GM20000 (cell line): ENCODE results near the gene HGFAC.

Experiments used
- DNase-seq: peaks from one replicate; pipeline ENCODE4 v3.0.0; 2012; ENCODE audit warnings: low spot score
- TF ChIP-seq, protein P1 (sequence below): IDR thresholded peaks from 2 replicates; pipeline ENCODE4 v1.5.1; 2012; ENCODE audit warnings: mild to moderate bottlenecking, control low read depth; ENCODE audit errors: extremely low read depth, missing control alignments

The HGFAC gene

GRCh38 chr4:3434881-3435685 lies 6.7 kb upstream of the HGFAC start:
- TF ChIP-seq, protein P1, sequence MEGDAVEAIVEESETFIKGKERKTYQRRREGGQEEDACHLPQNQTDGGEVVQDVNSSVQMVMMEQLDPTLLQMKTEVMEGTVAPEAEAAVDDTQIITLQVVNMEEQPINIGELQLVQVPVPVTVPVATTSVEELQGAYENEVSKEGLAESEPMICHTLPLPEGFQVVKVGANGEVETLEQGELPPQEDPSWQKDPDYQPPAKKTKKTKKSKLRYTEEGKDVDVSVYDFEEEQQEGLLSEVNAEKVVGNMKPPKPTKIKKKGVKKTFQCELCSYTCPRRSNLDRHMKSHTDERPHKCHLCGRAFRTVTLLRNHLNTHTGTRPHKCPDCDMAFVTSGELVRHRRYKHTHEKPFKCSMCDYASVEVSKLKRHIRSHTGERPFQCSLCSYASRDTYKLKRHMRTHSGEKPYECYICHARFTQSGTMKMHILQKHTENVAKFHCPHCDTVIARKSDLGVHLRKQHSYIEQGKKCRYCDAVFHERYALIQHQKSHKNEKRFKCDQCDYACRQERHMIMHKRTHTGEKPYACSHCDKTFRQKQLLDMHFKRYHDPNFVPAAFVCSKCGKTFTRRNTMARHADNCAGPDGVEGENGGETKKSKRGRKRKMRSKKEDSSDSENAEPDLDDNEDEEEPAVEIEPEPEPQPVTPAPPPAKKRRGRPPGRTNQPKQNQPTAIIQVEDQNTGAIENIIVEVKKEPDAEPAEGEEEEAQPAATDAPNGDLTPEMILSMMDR, result no peak

GRCh38 chr4:3435686-3435956 lies 6.1 kb upstream of the HGFAC start:
- DNase-seq, result no peak
- TF ChIP-seq, protein P1, result no peak

More at GRCh38 chr4:3434881-3435685, 6.7 kb upstream of the HGFAC start:
- DNase-seq, result no peak

GRCh38 chr4:3436048-3436797 lies 5.5 kb upstream of the HGFAC start:
- no peak for DNase-seq

DNA sequence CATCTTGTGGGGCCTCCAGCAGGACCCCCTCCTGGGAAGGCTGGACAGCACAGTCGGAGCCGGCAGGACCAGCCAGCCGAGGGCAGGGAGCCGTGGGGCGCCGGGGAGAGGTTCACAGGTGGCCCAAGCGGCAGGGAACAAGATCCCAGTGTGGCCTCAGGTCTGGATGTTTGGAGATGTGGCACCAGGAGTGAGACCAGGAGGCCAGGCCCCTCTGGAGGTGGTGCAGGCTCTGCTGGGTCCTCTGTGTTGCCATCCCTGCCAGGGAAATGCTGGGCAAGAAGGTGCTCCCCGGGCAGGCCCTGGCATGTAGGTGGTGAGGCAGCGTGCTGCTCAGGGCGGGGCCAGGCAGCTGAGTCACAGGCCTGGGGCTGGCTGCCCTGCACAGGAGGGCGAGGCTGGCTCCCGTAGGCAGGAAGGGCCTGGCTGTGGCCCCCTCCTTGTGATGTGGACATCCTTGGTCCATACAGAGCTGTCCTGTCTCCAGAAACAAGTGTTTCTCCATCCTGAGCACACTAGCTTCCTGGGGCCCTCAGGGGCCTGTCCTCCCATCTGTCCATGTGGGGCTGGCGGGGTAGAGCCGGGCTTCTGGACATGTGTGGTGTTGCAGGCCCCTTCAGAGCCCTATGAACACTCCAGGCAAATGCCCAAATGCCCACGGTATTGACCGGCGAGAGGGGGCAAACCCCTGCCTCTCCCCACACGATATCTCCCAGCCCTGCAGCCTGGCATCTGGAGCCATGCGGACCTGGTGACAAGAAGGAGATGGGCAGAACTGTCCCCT lies 4.8 kb upstream of the HGFAC start:
- DNase-seq, result no peak
- TF ChIP-seq, protein P1, result no peak

More at GRCh38 chr4:3436048-3436797, 5.5 kb upstream of the HGFAC start:
- TF ChIP-seq, protein P1, result no peak

DNA sequence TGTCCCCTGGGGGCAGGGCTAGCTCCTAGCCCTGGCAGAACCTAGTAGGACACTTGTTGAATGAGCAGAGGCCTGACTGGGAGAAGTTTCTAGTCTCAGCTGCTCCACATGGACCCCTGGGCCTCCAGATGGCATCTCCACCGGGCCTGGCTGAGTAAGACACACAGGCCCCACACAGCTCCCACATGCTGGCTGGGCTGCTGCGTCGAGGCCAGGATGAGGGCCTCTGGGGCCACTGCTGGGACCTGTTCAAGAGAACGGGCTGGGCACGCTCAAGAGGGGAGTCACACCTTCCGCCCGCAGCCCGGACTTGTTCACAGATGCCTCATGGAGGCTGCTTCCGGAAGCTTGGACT lies 4.2 kb upstream of the HGFAC start:
- TF ChIP-seq, protein P1, result no peak
- no peak for DNase-seq

- TF ChIP-seq, protein P1, result no peak
- no peak for DNase-seq
Measured at GRCh38 chr4:3437998-3438846, 3.5 kb upstream of the HGFAC start.
